HFFc6 (cell line): ENCODE measurements around the gene SPDEF. TPM values are rescaled to one million over a fixed set of nuclear protein-coding genes. Genes with fewer than 3 reads are reported as not detected.

ENCODE experiments used
- DNase-seq: peaks from one replicate; pipeline ENCODE4 v3.0.0-alpha.2; 2018
- H3K27ac Mint-ChIP-seq: 2 replicates; pipeline ENCODE4 v1.8.0; 2020; ENCODE audit warnings: mild to moderate bottlenecking, mixed read lengths
- H3K27me3 Mint-ChIP-seq: 2 replicates; pipeline ENCODE4 v1.8.0; 2021; ENCODE audit warnings: mild to moderate bottlenecking, moderate library complexity, mixed read lengths; ENCODE audit not compliant: insufficient read depth
- H3K36me3 Mint-ChIP-seq: 2 replicates; pipeline ENCODE4 v1.8.0; 2021; ENCODE audit warnings: low read depth, mixed read lengths
- H3K4me1 Mint-ChIP-seq: 2 replicates; pipeline ENCODE4 v1.8.0; 2020; ENCODE audit warnings: low read depth, mixed read lengths
- H3K4me3 Mint-ChIP-seq: 2 replicates; pipeline ENCODE4 v1.8.0; 2020; ENCODE audit warnings: mild to moderate bottlenecking, moderate library complexity, mixed read lengths
- H3K9me3 Mint-ChIP-seq: 2 replicates; pipeline ENCODE4 v1.8.0; 2020; ENCODE audit warnings: mild to moderate bottlenecking, mixed read lengths
- CTCF ChIP-seq: fragments of 200-600 bp; sonication (generic); IDR thresholded peaks from 2 replicates; pipeline ENCODE4 v1.5.0; 2021; ENCODE audit warnings: antibody characterized with exemption, mild to moderate bottlenecking
- total RNA-seq, 6 experiments: library from RNA; stranded (reverse); fragmentation: NEBNext Ultra II Directional; extraction: Animal tissue kit (Norgen Biotek cat#: 25700); gene quantifications; 2 replicates in 1 of 6; 3 replicates in 5 of 6; pipeline ENCODE4 v1.2.3, GENCODE V29; 2021

The SPDEF gene
- total RNA-seq, 6 experiments from 2014 or later: not detected

GRCh38 chr6:34593701-34594100, 37.6 kb upstream of the SPDEF start:
- Mint-ChIP-seq H3K4me3 (no peak overlapping the region), H3K9me3 (no peaks in the 10 kb centered on the region), H3K4me1 (peaks cover 26% of the 10 kb centered on the region), H3K27me3 (peaks cover 2% of the 10 kb centered on the region; the same call in 1 of the 2 replicates), H3K36me3 (no peaks in the 10 kb centered on the region), H3K27ac (no peak overlapping the region)
- DNase-seq: no peak
- no peak for TF ChIP-seq CTCF

- H3K36me3 Mint-ChIP-seq: no peaks in the 10 kb centered on the region
- H3K9me3 Mint-ChIP-seq: no peaks in the 10 kb centered on the region
- no peak for DNase-seq
- TF ChIP-seq CTCF: no peak
- H3K4me1 Mint-ChIP-seq: peaks cover 21% of the 10 kb centered on the region
- peaks cover 4% of the 10 kb centered on the region for H3K27me3 Mint-ChIP-seq
- no peak overlapping the region for H3K27ac Mint-ChIP-seq
- H3K4me3 Mint-ChIP-seq: no peak overlapping the region
These were observed 36.3 kb upstream of the SPDEF start for GRCh38 chr6:34592208-34592952.

GRCh38 chr6:34589691-34590090, 33.6 kb upstream of the SPDEF start:
- 0 out of 2 replicates have a peak, but pooled peaks have one; percentile 10 for TF ChIP-seq CTCF
- no peaks in the 10 kb centered on the region for H3K36me3 Mint-ChIP-seq
- H3K27ac Mint-ChIP-seq: no peak overlapping the region
- H3K27me3 Mint-ChIP-seq: peaks cover 4% of the 10 kb centered on the region
- no peak for DNase-seq
- H3K4me3 Mint-ChIP-seq: no peak overlapping the region
- H3K4me1 Mint-ChIP-seq: peaks cover 12% of the 10 kb centered on the region; the same call in 1 of the 2 replicates
- no peaks in the 10 kb centered on the region for H3K9me3 Mint-ChIP-seq

- peaks cover 12% of the 10 kb centered on the region; the same call in 1 of the 2 replicates for H3K4me1 Mint-ChIP-seq
- no peak overlapping the region for H3K27ac Mint-ChIP-seq
- no peaks in the 10 kb centered on the region for H3K36me3 Mint-ChIP-seq
- H3K9me3 Mint-ChIP-seq: no peaks in the 10 kb centered on the region
- no peak for DNase-seq
- no peak overlapping the region for H3K4me3 Mint-ChIP-seq
- H3K27me3 Mint-ChIP-seq: peaks cover 4% of the 10 kb centered on the region
- TF ChIP-seq CTCF: no peak
These were observed 33.0 kb upstream of the SPDEF start for GRCh38 chr6:34589140-34589539.

GRCh38 chr6:34587851-34588250, 31.7 kb upstream of the SPDEF start:
- no peak overlapping the region for H3K27ac Mint-ChIP-seq
- H3K9me3 Mint-ChIP-seq: no peaks in the 10 kb centered on the region
- no peak for TF ChIP-seq CTCF
- no peak for DNase-seq
- H3K27me3 Mint-ChIP-seq: peaks cover 4% of the 10 kb centered on the region
- peaks cover 12% of the 10 kb centered on the region; the same call in 1 of the 2 replicates for H3K4me1 Mint-ChIP-seq
- no peak overlapping the region for H3K4me3 Mint-ChIP-seq
- H3K36me3 Mint-ChIP-seq: no peaks in the 10 kb centered on the region
